Activated gamma-delta T cell (primary cell): ENCODE results near the gene GJD2.

ENCODE experiments used
- DNase-seq: peaks from one replicate; lab custom pipeline; 2025; lab: John Stamatoyannopoulos, UW
- total RNA-seq, 2 donors: gene quantifications; one replicate each; lab custom pipeline; 2026; lab: John Stamatoyannopoulos, UW

GJD2 gene
- 0 to 0.10 reads per million in 2 donors for total RNA-seq

- no peak for DNase-seq
Measured at GRCh38 chr15:34754674-34755418, at the start of gene GJD2. TSS of gene GJD2 (minus strand) at chr15:34754998. CDS start at chr15:34754488, 510 bp downstream.

- no peak for DNase-seq
Measured at GRCh38 chr15:34804113-34804512, 49.3 kb upstream of the GJD2 start.

- DNase-seq, result no peak
Measured at GRCh38 chr15:34802803-34803750, 48.3 kb upstream of the GJD2 start.

GRCh38 chr15:34802371-34802770 is 47.6 kb upstream of the GJD2 start:
- no peak for DNase-seq

GRCh38 chr15:34799149-34800101 is 44.6 kb upstream of the GJD2 start:
- no peak for DNase-seq

GRCh38 chr15:34796847-34797435 is 42.1 kb upstream of the GJD2 start:
- DNase-seq, result no peak

- DNase-seq, result no peak
Measured at GRCh38 chr15:34795267-34796081, 40.7 kb upstream of the GJD2 start, which contains the start of gene ACTC1. TSS of gene ACTC1 (minus strand) at chr15:34795549. CDS start at chr15:34794808, 741 bp downstream.

GRCh38 chr15:34794590-34795206 is 39.9 kb upstream of the GJD2 start:
- DNase-seq, result no peak

GRCh38 chr15:34793901-34794300 is 39.1 kb upstream of the GJD2 start:
- no peak for DNase-seq

- DNase-seq, result no peak
Measured at GRCh38 chr15:34793071-34793470, 38.3 kb upstream of the GJD2 start.

- no peak for DNase-seq
Measured at GRCh38 chr15:34791701-34792100, 36.9 kb upstream of the GJD2 start.

- no peak for DNase-seq
Measured at GRCh38 chr15:34790121-34790520, 35.3 kb upstream of the GJD2 start.

- DNase-seq, result no peak
Measured at GRCh38 chr15:34789326-34789725, 34.5 kb upstream of the GJD2 start.

GRCh38 chr15:34786206-34786605 is 31.4 kb upstream of the GJD2 start:
- DNase-seq, result no peak

GRCh38 chr15:34783991-34784390 is 29.2 kb upstream of the GJD2 start:
- DNase-seq, result no peak

GRCh38 chr15:34783431-34783830 is 28.6 kb upstream of the GJD2 start:
- no peak for DNase-seq

GRCh38 chr15:34782901-34783300 is 28.1 kb upstream of the GJD2 start:
- DNase-seq, result no peak

- no peak for DNase-seq
Measured at GRCh38 chr15:34780725-34781124, 25.9 kb upstream of the GJD2 start.

- DNase-seq, result no peak
Measured at GRCh38 chr15:34776606-34777105, 21.9 kb upstream of the GJD2 start.

- DNase-seq, result no peak
Measured at GRCh38 chr15:34773917-34774316, 19.1 kb upstream of the GJD2 start.
